ENCODE data around the gene CANX. TPM values are rescaled to one million over a fixed set of nuclear protein-coding genes. Genes with fewer than 3 reads are reported as not detected.

Gene CANX
- total RNA-seq, 1 experiment from 2014 or later: 1,325 TPM

DNA sequence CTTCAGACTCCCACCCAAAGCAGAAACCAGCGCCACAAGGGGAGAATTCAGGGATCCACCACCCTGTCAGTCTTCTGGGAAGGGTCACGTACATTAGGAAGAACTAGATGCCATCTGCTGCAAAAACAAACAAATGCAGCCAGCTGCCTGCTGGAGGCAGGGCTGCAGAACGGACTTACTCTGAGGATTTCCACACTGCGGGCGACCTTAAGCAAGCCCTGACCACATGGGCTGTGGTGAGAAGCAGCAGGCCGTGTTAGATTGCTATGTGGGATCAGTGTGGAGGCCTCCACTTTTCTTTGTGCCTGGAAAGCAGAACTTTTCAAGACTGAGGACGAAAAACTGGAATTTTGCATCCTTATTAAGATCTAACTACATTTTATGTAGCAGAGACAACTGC, 81.6 kb downstream of the CANX start:
- no peak overlapping the region for H3K4me3 ChIP-seq
- H3K36me3 ChIP-seq: peaks cover 29% of the 10 kb centered on the region
- DNase-seq: no peak
- no peaks in the 10 kb centered on the region for H3K27me3 ChIP-seq
- H3K9me3 ChIP-seq: no peaks in the 10 kb centered on the region

Other genes with a start within 250 kb of the CANX start
- 65.6 and 71.4 TPM in 2 replicates for gene RUFY1, start 148.4 kb upstream of the CANX start, total RNA-seq (2014; rRNA removed; shearing (Covaris generic); ENCODE audit: low replicate concordance)
- gene HNRNPH1, start 75.3 kb upstream of the CANX start, total RNA-seq (2014; rRNA removed; shearing (Covaris generic); ENCODE audit: low replicate concordance): 45.4 and 70.6 TPM in 2 replicates
- gene CBY3, start 17.9 kb upstream of the CANX start, total RNA-seq (2014; rRNA removed; shearing (Covaris generic); ENCODE audit: low replicate concordance): not detected in 2 replicates
- gene MAML1, start 33.9 kb downstream of the CANX start, total RNA-seq (2014; rRNA removed; shearing (Covaris generic); ENCODE audit: low replicate concordance): 10.6 and 21.3 TPM in 2 replicates
- gene LTC4S, start 95.0 kb downstream of the CANX start, total RNA-seq (2014; rRNA removed; shearing (Covaris generic); ENCODE audit: low replicate concordance): 1.7 TPM in 1 of 2 replicates, not detected in the other
- gene MGAT4B, start 107.9 kb downstream of the CANX start, total RNA-seq (2014; rRNA removed; shearing (Covaris generic); ENCODE audit: low replicate concordance): 149 and 238 TPM in 2 replicates
- gene SQSTM1, start 121.9 kb downstream of the CANX start, total RNA-seq (2014; rRNA removed; shearing (Covaris generic); ENCODE audit: low replicate concordance): 484 and 538 TPM in 2 replicates
- gene MRNIP, start 159.8 kb downstream of the CANX start, total RNA-seq (2014; rRNA removed; shearing (Covaris generic); ENCODE audit: low replicate concordance): 25.5 and 30.6 TPM in 2 replicates
- 69.1 and 101 TPM in 2 replicates for gene TBC1D9B, start 208.9 kb downstream of the CANX start, total RNA-seq (2014; rRNA removed; shearing (Covaris generic); ENCODE audit: low replicate concordance)